Stimulated activated naive CD4-positive, alpha-beta T cell treated with Interleukin-2 at 50 U/mL for 16 hours (primary cell): ENCODE measurements around the gene KLHL35.

ENCODE experiments used
- DNase-seq: peaks from one replicate; lab custom pipeline; 2025; lab: John Stamatoyannopoulos, UW

KLHL35 gene

GRCh38 chr11:75432911-75433321, at the start of gene KLHL35:
KLHL35 (minus strand) TSS chr11:75433203; CDS start chr11:75430629, 2,574 bp downstream.
- DNase-seq = no peak

- DNase-seq = no peak
These were observed 49.1 kb upstream of the KLHL35 start for GRCh38 chr11:75481922-75482606.

GRCh38 chr11:75481223-75481921, 48.4 kb upstream of the KLHL35 start:
- DNase-seq = no peak

- no peak for DNase-seq
These were observed 47.5 kb upstream of the KLHL35 start for GRCh38 chr11:75480185-75481175.

GRCh38 chr11:75479597-75480145, 46.7 kb upstream of the KLHL35 start:
- no peak for DNase-seq

- DNase-seq = no peak
These were observed 46.0 kb upstream of the KLHL35 start for GRCh38 chr11:75478783-75479596.

GRCh38 chr11:75477614-75477935, 44.6 kb upstream of the KLHL35 start:
- DNase-seq = no peak

- DNase-seq = no peak
These were observed 44.0 kb upstream of the KLHL35 start for GRCh38 chr11:75476739-75477613.

- no peak for DNase-seq
These were observed 43.0 kb upstream of the KLHL35 start for GRCh38 chr11:75475767-75476650.

- DNase-seq = peak; percentile 40
These were observed 42.1 kb upstream of the KLHL35 start for GRCh38 chr11:75474878-75475766.

GRCh38 chr11:75474240-75474639, 41.2 kb upstream of the KLHL35 start:
- no peak for DNase-seq

- no peak for DNase-seq
These were observed 40.7 kb upstream of the KLHL35 start for GRCh38 chr11:75473684-75474083.

- DNase-seq = no peak
These were observed 39.2 kb upstream of the KLHL35 start for GRCh38 chr11:75472081-75472732.

- DNase-seq = no peak
These were observed 38.4 kb upstream of the KLHL35 start for GRCh38 chr11:75471176-75471973.

- DNase-seq = no peak
These were observed 37.6 kb upstream of the KLHL35 start for GRCh38 chr11:75470476-75471080.

- no peak for DNase-seq
These were observed 36.9 kb upstream of the KLHL35 start for GRCh38 chr11:75469785-75470405.
